RWPE1 (cell line): ENCODE results near the gene LPAR1.
A peak's percentile ranks its signal among the peaks of the same experiment; 100 is the strongest.

ENCODE experiments used
- CTCF ChIA-PET: fragments of 350-600 bp; sonication (Branson Sonifier 250); formaldehyde crosslinking; extraction: SDS; loops from one replicate; lab custom pipeline; 2021; lab: Yijun Ruan, JAX
- POLR2A ChIA-PET: fragments of 400-600 bp; formaldehyde crosslinking; extraction: SDS; loops from one replicate; lab custom pipeline; 2020; ENCODE audit warnings: antibody characterized with exemption; ENCODE audit not compliant: low non-redundant PET; lab: Yijun Ruan, JAX
- DNase-seq: peaks from one replicate; pipeline ENCODE4 v3.0.0; 2012; ENCODE audit warnings: low spot score
- H3K27ac ChIP-seq: fragments of 450-650 bp; 2 replicates; pipeline ENCODE4 v1.5.1; 2017
- CTCF ChIP-seq: fragments of 450-650 bp; conservative IDR thresholded peaks from 2 replicates; pipeline ENCODE4 v1.5.1; 2017; ENCODE audit warnings: low read depth, mild to moderate bottlenecking

LPAR1 gene

GRCh38 chr9:111040494-111040893 is 2.2 kb upstream of the LPAR1 start:
- no peak overlapping the region for H3K27ac ChIP-seq
- TF ChIP-seq CTCF = no peak
- DNase-seq = peak; percentile 59
- POLR2A ChIA-PET = no interaction called here
- CTCF ChIA-PET = no interaction called here

GRCh38 chr9:111039231-111039906 is 1.1 kb upstream of the LPAR1 start:
- ChIA-PET CTCF (interaction anchor here (0.5 to 0.7 kb wide), 5 partner anchors 151 to 836 kb away, joined by 3 to 7 read pairs (median 4); no protein-coding TSS in a partner anchor), POLR2A (no interaction called here)
- DNase-seq = peak; percentile 42
- no peak for TF ChIP-seq CTCF
- H3K27ac ChIP-seq = peak overlapping the region; percentile 89

GRCh38 chr9:111037708-111038330 is 451 bp downstream of the LPAR1 start:
- H3K27ac ChIP-seq = peak overlapping the region; percentile 89
- ChIA-PET CTCF (no interaction called here), POLR2A (no interaction called here)
- DNase-seq = peak; percentile 41
- TF ChIP-seq CTCF = peak; percentile 44

- POLR2A ChIA-PET = no interaction called here
These were observed 938 bp downstream of the LPAR1 start for GRCh38 chr9:111037356-111037707.

GRCh38 chr9:111036946-111037345 is 1.3 kb downstream of the LPAR1 start:
- POLR2A ChIA-PET = no interaction called here
- CTCF ChIA-PET = interaction anchor here (0.6 to 1.2 kb wide), 12 partner anchors 10 to 594 kb away, joined by 3 to 5 read pairs (median 3); no protein-coding TSS in a partner anchor
- H3K27ac ChIP-seq = no peak overlapping the region
- DNase-seq = no peak
- TF ChIP-seq CTCF = no peak

More at GRCh38 chr9:111037356-111037707, 938 bp downstream of the LPAR1 start:
- CTCF ChIA-PET = interaction anchor here (0.6 to 0.9 kb wide), 4 partner anchors 32 to 557 kb away, joined by 3 read pairs; no protein-coding TSS in a partner anchor
- DNase-seq = peak; percentile 41
- peak overlapping the region; percentile 89 for H3K27ac ChIP-seq
- TF ChIP-seq CTCF = no peak

GRCh38 chr9:111036429-111036789 is 1.9 kb downstream of the LPAR1 start:
- POLR2A ChIA-PET = no interaction called here
- no peak overlapping the region for H3K27ac ChIP-seq
- CTCF ChIA-PET = interaction anchor here (0.6 to 1.4 kb wide), 14 partner anchors 10 to 593 kb away, joined by 3 to 6 read pairs (median 3); no protein-coding TSS in a partner anchor
- peak; percentile 69 for DNase-seq
- TF ChIP-seq CTCF = peak; percentile 94
